Stimulated activated CD4-positive, alpha-beta T cell treated with anti-CD3 and anti-CD28 coated beads, TNF-alpha, amount 100 ng/mL, for 1 hour (primary cell): ENCODE results near the gene TSPO2.
A peak's percentile ranks its signal among the peaks of the same experiment; 100 is the strongest.
"Not testable (repeated sequence)": the region's sequence is repeated elsewhere in the genome, so short reads cannot be mapped to it uniquely, and the experiment has no call there.

Experiments used
- DNase-seq, 3 donors: peaks; one replicate each; pipeline ENCODE4 v3.0.0-alpha.2; 2020; ENCODE audit warnings: low read depth in 3 of 3, low spot score in 1 of 3

The TSPO2 gene

GRCh38 chr6:41042226-41043055, at the start of gene TSPO2:
Gene TSPO2 (plus strand): TSS chr6:41042467. CDS start chr6:41042986, 519 bp downstream.
- DNase-seq, result no peak

GRCh38 chr6:40992746-40993145, 49.5 kb upstream of the TSPO2 start:
- DNase-seq, result no peak

GRCh38 chr6:40996591-40997233, 45.6 kb upstream of the TSPO2 start:
- no peak for DNase-seq

GRCh38 chr6:40997234-40997957, 44.9 kb upstream of the TSPO2 start:
- DNase-seq, result no peak

GRCh38 chr6:40998661-40999060, 43.6 kb upstream of the TSPO2 start:
- no peak for DNase-seq

GRCh38 chr6:40999569-40999968, 42.7 kb upstream of the TSPO2 start:
- DNase-seq, result no peak

- DNase-seq, result no peak
Observed at GRCh38 chr6:41000248-41000647, 42.0 kb upstream of the TSPO2 start.

- DNase-seq, result no peak
Observed at GRCh38 chr6:41002168-41002567, 40.1 kb upstream of the TSPO2 start.

GRCh38 chr6:41006217-41006616, 36.0 kb upstream of the TSPO2 start:
- peak in 2 of 3 donors; percentile 13 to 28 for DNase-seq

GRCh38 chr6:41006980-41007379, 35.3 kb upstream of the TSPO2 start:
- not testable (repeated sequence) for DNase-seq

- no peak for DNase-seq
Observed at GRCh38 chr6:41008011-41008410, 34.3 kb upstream of the TSPO2 start.

- DNase-seq, result no peak
Observed at GRCh38 chr6:41009669-41010068, 32.6 kb upstream of the TSPO2 start.

- no peak for DNase-seq
Observed at GRCh38 chr6:41011673-41012072, 30.6 kb upstream of the TSPO2 start.

GRCh38 chr6:41013466-41014153, 28.7 kb upstream of the TSPO2 start:
- no peak for DNase-seq

GRCh38 chr6:41014780-41015179, 27.5 kb upstream of the TSPO2 start:
- no peak for DNase-seq

GRCh38 chr6:41015860-41016259, 26.4 kb upstream of the TSPO2 start:
- DNase-seq, result not testable (repeated sequence)

- no peak for DNase-seq
Observed at GRCh38 chr6:41017663-41018062, 24.6 kb upstream of the TSPO2 start.

- no peak for DNase-seq
Observed at GRCh38 chr6:41021832-41022231, 20.4 kb upstream of the TSPO2 start.

- no peak for DNase-seq
Observed at GRCh38 chr6:41022294-41022693, 20.0 kb upstream of the TSPO2 start.

GRCh38 chr6:41023114-41023513, 19.2 kb upstream of the TSPO2 start:
- DNase-seq, result no peak

- DNase-seq, result no peak
Observed at GRCh38 chr6:41025966-41026530, 16.2 kb upstream of the TSPO2 start.
